H1 (cell line): Measurements from ENCODE around the gene HDAC6.

Experiments used
- BRCA1 ChIP-seq: IDR thresholded peaks from 2 replicates; pipeline ENCODE4 v1.6.1; 2012; ENCODE audit warnings: low read depth, low read length, improper control_type of control experiment
- CHD1 ChIP-seq: IDR thresholded peaks from 2 replicates; pipeline ENCODE4 v1.6.1; 2012; ENCODE audit warnings: low read depth, low read length, improper control_type of control experiment
- MAX ChIP-seq: IDR thresholded peaks from 2 replicates; pipeline ENCODE4 v1.6.1; 2012; ENCODE audit warnings: inconsistent platforms
- POLR2A ChIP-seq, 2 experiments: IDR thresholded peaks; 1 replicate in 1 of 2; 2 replicates in 1 of 2; pipeline ENCODE4 v1.6.1; 2011; ENCODE audit warnings: low read depth in 2 of 2, low read length in 2 of 2, mild to moderate bottlenecking in 2 of 2; ENCODE audit errors: control extremely low read depth in 1 of 2
- SP2 ChIP-seq: IDR thresholded peaks from 2 replicates; pipeline ENCODE4 v1.6.1; 2012; ENCODE audit warnings: mild to moderate bottlenecking, low read length, inconsistent platforms

- TF ChIP-seq MAX, result no peak
- no peak for TF ChIP-seq SP2
- TF ChIP-seq POLR2A (IDR thresholded peaks at IDR 0.05; ENCODE audit: control extremely low read depth in 1 of 2, low read depth in 2 of 2, low read length in 2 of 2), result no peak
- no peak for TF ChIP-seq BRCA1
- TF ChIP-seq CHD1, result no peak
These were observed 12.3 kb upstream of the HDAC6 start for GRCh38 chrX:48789366-48790220.
